ENCODE measurements around the gene PSPC1.
"Not testable (repeated sequence)": the region's sequence is repeated elsewhere in the genome, so short reads cannot be mapped to it uniquely, and the experiment has no call there.

The PSPC1 gene

DNA sequence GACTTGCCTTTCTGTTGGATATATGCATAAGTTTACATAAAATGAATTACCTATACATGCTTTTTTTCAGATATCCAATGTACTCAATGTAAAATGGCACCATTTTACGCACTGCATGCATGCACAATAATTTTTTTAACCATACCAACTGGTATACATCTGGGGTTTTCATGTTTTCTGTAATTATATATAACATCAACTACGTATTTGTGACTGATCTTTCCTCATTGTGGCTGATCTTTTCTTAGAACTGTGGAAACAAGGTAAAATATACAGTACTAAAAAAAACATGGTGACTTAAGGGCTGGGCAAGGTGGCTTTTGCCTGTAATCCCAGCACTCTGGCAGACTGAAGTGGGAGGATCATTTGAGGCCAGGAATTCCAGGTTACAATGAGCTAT is 18.5 kb downstream of the PSPC1 start:
- no peak for DNase-seq (ENCODE audit: low read depth in 2 of 2)

DNA sequence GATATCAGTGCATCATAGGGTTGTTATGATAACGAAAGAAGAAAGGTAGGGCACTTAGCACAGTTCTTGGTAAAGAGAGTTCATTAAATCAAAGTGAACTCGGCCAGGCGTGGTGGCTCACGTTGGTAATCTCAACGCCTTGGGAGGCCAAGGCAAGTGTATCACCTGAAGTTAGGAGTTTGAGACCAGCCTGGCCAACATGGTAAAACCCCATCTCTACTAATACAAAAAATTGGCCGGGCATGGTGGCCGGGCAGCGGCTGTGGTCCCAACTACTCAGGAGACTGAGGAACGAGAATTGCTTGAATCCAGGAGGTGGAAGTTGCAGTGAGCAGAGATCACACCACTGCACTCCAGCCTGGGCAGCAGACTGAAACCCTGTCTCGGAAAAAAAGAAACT is 19.1 kb downstream of the PSPC1 start:
- DNase-seq (ENCODE audit: low read depth in 2 of 2): no peak

DNA sequence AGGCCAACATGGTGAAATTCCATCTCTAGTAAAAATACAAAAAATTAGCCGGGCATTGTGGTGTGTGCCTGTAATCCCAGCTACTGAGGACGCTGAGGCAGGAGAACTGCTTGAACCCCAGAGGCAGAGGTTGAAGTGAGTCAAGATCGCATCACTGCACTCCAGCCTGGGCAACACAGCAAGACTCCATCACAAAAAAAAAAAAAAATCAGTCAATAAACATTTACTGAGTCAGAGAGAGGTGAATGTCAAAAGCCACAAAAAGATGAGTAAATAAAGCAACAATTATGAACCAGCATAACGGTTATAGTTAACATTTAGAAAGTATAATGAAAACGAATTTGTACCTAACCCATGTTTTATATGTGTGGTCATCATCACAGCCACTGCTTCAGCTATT is 23.1 kb downstream of the PSPC1 start:
- no peak for DNase-seq (ENCODE audit: low read depth in 2 of 2)

DNA sequence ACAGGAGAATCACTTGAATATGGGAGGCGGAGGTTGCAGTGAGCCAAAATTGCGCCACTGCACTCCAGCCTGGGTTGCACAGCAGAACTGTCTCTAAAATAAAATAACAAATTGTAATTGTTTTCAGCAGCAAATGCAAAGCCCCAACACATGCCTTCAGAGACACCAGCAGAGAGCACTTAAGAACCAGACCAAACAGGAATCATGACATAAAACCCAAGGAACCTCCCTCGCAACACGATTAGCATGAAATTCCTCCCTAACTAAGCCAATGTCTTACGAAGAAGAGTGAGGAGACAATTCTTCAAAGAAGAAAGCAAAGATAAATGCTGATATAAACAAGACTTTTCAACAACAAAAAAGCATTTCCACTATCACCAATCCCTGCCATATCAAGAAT is 40.1 kb downstream of the PSPC1 start:
- no peak for DNase-seq (ENCODE audit: low read depth in 2 of 2)

DNA sequence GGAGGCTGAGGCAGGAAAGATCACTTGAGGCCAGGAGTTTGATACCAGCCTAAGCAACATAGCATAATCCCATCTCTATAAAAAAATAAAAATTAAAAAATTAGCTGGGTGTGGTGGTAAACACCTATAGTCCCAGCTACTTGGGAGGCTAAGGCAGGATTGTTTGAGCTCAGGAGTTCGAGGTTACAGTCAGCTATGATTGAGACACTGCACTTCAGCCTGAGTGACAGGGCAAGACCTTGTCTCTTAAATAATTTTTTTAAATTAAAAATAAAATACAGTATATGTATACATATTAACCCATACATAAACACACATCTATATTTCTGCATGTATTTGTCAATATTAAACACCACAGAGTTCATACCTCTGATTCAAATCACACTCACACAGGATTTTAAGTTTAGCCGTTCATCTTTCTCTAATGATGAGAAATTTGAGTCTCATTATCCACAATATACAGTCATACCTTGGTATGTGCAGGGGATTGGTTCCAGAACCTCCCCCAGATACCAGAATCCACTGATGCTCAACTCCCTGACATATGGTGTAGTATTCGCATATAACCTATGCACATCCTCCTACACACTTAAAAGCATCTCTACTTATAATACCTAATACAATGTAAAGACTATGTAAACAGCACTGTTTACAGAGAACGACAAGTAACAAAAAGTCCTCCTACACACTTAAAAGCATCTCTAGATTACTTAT is 44.7 kb downstream of the PSPC1 start:
- no peak for DNase-seq (ENCODE audit: low read depth in 2 of 2)

DNA sequence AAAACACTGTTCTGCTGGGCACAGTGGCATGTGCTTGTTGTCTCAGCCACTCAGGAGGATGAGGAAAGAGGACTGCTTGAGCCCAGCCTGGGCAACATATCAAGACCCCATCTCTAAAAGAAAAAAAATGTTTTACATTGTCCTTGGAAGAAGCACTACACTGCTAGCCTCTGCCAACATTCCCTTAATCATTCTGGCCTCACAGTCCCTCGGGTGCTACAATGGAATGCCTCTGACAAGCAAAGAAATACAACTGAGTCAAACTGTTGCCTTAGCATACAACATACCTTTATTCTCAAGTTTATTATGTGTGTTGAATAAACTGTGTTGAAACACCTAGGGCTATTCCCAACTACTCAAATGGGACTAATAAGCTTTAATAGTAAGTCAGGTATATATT is 56.1 kb downstream of the PSPC1 start:
- DNase-seq (ENCODE audit: low read depth in 2 of 2): no peak

DNA sequence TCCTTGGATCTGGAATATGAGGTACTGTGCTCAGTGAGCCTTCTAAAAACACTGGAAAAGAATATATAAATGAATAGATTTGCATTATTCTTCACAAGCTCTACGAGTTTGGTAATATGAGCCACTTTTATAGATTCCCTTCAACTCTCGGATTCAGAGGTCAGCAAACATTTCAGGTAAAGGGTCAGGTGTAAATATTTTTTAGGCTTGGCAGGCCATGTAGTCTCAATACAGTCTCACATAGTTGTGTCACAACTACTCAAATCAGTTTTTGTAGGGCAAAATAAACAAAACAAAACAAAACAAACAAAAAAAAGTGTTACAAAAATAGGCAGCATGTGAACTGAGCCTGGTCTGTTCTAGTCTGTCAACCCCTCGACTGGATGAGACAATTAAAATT is 57.4 kb downstream of the PSPC1 start:
- DNase-seq (ENCODE audit: low read depth in 2 of 2): no peak

DNA sequence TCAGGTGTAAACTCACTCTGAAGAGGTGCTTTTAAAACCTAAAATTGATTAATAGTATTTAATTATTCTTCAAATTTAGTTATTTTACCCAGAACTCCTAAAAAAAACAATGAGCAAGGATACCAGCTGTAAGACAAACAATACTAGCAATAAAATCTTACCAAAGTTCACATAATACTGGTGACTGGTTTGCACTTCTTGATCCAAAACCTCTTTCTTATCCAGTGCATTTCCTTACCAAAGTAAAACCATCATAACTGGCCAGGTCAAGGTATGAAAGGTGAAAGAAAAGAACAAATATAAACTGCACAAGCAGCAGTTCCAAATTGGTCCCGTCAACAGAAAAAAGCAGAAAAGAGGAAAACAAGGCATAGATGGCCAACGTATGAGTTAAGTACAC is 62.7 kb downstream of the PSPC1 start:
- DNase-seq (ENCODE audit: low read depth in 2 of 2): no peak

DNA sequence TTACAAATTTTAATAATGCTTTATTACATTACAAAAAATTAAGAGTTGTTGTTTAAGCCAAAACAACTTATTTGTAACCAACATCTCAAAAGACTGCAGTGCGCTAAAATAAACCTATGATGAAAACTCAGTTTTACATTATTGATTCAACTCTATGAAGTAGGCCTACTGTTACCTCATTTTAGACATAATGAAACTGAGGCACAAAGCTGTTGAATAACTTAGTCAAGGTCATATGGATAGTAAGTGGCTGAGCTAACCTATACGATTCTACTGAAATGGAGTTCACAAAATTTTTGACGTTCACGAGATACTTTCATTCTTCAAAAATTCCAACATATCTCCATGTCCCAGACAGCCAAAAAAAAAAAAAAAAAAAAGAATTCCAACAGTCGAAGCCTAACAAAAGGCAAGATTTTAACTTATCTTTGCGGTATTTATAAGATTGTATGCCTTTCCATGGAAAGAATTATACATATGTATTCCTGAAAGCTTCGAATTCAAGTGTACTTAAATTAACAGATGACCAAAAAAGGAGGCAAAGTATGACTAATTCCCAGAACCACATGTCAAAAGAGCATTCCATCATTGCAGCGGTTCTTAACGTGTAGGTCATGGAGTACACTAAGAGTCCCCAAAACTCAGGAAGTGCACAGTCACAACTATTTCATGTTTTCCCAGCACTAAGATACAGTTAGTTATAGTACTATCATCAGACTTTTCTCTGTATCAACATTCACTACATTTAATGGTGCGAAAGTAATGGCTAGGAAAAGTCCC is 69.4 kb downstream of the PSPC1 start:
- DNase-seq (ENCODE audit: low read depth in 2 of 2): no peak

DNA sequence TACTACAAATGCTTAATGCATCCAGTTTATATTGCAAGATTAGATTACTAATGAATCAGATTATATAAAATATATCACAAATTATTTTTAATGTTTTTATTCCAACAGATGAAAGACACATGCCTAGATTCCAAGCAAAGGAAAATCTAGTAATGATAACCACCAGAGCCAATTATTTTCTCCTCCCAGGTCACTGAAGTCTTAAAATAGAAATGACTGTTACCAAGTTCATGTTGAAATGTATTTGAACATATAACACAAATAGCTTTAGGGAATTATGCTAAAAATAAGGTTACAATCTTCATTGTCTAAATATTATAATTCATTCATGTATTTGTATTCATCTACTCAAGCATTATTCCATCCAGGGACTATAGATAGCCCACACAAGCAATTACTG is 73.0 kb downstream of the PSPC1 start:
- not testable (repeated sequence) for DNase-seq (ENCODE audit: low read depth in 2 of 2)

DNA sequence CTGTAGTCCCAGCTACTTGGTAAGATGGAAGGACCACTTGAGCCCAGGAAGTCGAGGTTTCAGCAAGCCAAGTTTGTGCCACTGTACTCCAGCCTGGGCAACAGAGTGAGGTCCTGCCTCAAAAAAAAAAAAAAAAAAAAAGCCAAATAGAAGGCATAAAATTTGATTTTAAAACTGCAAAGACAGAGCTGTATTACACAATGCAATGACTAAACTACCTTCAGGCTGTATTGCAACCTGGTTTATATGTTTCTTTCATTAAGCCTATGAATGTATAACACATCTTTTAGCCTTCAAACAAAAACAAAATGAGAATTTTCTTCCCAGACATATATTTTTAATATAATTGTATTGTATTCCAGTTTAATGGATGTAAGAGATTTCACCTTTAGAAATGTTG is 73.7 kb downstream of the PSPC1 start:
- DNase-seq (ENCODE audit: low read depth in 2 of 2): not testable (repeated sequence)

DNA sequence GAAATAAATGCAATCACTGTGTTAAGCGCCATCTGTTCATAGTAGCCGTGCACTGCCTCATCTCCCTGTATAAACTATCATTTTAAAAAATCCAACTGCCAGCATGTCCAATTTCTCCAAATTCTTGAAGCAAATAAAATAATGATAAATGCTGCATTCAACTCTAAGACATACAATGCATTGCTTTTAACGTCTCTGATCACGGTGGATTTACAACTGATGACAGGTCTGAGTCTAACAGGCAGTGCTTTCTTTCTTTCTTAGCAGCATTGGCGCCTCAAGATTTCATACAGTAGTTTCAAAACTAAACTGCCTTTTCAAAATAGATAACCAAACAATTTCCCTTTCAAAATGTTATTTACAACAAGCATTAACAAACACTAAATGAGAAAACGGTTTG is 78.5 kb downstream of the PSPC1 start:
- DNase-seq (ENCODE audit: low read depth in 2 of 2): not testable (repeated sequence)

DNA sequence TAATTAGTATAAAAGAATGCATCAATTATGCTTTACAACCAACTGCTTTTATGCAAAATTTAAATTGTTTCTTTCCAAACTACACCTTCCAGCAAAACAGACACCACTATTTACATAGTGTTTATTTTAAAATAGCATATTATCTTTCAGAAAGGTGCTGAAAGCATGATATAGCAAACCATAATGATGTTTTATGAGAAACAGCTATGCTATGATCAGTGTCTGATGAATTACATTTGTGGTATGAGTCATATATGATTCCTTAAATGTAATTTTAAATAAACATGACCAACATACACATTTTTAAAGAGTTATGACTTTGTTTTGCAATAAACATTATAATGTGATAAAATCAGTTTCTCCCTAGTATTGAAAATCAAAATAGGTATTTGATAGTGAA is 81.1 kb downstream of the PSPC1 start:
- not testable (repeated sequence) for DNase-seq (ENCODE audit: low read depth in 2 of 2)

DNA sequence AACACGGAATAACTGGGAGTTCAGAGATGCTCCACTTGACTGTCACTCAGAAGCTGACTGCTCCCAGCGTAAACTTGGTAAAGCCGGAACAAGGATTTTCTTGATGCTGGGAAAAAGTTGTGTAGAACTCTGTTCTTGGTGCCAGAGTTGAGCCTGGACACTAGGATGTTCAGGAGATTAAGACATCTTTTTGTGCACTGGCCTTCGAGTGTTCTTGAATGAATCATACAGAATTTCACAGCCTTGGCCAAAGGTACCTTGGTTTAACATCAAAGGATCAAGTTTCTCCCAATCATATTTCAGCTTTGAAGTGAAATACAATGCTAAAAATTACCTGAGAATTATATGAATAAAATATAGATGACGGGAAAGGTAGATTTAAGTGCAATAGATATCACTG is 81.8 kb downstream of the PSPC1 start:
- DNase-seq (ENCODE audit: low read depth in 2 of 2): not testable (repeated sequence)

DNA sequence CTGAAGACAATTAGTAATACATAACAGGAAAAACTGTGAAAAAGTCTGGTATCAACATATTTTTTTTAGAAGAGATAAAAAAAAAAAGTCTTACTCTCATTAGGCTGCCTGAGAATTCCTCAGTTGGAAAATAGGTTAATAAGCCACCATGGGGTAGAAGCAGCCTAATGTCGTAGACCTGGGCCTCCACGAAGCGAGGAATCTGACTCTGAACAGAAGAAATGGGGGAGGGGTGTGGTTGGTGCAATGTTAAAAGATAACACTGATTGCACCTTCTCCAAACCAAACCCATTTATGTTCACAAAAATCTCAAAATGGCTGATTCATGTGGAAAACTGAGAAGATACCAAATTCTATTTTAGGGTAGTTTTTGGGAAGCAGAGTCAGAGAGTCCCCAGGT is 86.9 kb downstream of the PSPC1 start:
- DNase-seq (ENCODE audit: low read depth in 2 of 2): no peak

DNA sequence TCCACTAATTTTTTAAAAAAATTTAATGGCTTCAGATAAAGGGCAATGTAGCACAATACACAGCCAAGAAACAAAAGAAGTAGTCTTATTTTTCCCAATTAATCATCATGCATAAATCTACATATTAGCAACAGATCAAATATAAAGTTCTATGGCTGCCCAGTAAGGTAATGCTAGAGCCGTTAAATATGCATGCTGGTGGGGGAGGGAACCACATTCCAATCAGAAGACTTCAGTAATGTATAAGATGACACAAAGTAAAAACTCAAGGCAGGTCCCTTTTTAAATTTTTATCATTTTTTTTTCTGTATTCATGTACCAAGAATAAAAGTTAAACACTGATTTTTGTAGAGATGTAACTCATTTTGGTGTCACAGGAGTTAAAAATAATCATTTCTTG is 87.3 kb downstream of the PSPC1 start:
- no peak for DNase-seq (ENCODE audit: low read depth in 2 of 2)

DNA sequence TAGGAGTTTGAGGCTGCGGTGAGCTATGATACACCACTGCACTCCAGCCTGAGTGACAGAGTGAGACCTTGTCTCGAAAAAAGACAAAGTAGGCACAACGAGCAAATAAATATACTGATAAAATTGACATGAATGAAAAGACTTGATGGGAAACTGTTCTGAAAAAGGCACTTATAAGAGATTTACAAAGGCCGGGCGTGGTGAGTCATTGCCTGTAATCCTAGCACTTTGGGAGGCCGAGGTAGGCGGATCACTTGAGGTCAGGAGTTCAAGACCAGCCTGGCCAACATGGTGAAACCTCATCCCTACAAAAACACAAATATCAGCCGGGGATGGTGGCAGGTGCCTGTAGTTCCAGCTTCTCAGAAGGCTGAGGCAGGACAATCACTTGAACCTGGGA is 91.3 kb downstream of the PSPC1 start:
- DNase-seq (ENCODE audit: low read depth in 2 of 2): not testable (repeated sequence)

DNA sequence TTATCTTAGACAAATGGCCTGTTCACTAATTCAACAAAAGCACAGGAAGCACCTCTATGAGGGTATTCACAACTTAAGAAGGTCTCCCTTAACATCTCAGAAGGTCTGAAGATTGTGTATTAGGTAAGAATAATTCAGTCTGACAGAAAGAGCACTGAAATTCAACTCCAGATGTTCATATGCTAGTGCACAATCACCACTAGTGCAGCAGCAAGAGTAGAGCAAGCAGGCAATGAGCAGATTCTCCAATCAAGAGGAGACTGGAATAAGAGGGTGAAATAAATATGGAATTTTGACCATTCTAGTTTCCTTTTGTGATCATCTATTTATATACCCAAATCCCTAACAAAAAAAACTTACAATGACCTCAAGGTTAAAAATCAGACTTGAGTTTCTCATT is 97.3 kb downstream of the PSPC1 start:
- no peak for DNase-seq (ENCODE audit: low read depth in 2 of 2)

DNA sequence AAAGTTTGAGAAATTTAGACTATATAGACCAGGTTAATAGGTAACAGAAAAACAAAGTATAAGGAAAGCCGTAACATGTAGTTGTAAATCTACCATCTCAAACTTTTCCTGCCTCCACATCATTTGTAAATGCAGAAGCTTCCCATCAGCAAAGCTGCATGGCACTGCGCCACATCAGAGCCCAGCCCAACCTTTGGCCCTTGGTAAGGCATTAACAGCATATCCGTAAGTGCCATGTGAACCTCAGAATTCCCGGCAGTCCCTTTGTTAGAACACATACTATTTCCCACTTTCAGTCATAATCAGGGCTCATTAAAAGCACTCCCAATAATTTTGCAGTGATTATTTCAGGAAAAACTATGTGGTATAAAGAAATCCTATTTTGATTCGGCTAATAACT is 97.7 kb downstream of the PSPC1 start:
- no peak for DNase-seq (ENCODE audit: low read depth in 2 of 2)

DNA sequence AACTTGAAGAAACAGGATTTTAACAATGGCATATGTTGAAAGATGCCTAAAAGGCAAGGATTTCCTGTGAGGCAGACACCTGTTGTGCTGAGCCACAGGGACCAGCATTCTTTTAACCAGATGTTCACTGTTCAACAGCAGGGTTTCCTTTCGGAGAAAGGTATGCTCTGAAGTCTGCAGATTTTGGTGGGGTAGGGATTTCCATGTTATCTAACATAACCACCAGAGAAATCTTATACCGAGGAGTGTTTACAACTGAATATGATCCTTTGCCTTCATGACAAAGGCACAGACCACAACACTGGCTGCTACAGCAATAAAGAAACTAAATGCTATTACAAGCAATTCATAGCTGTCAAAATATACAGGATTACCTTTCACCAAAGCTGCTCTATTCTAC is 101.2 kb downstream of the PSPC1 start:
- no peak for DNase-seq (ENCODE audit: low read depth in 2 of 2)

DNA sequence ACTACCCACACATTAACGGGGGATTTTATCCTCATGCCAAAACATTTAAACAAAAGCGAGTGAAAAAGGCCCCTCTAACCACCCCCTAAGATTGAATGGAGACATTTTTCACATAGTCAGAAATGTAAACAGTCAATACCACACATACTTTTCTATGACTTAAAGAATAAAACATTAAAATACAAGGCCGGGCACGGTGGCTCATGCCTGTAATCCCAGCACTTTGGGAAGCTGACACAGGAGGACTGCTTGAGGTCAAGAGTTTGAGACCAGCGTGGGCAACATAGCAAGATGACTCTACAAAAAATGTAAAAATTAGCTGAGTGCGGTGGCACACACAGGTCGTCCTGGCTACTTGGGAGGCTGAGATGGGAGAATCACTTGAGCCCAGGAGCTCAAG is 102.0 kb downstream of the PSPC1 start:
- DNase-seq (ENCODE audit: low read depth in 2 of 2): no peak

DNA sequence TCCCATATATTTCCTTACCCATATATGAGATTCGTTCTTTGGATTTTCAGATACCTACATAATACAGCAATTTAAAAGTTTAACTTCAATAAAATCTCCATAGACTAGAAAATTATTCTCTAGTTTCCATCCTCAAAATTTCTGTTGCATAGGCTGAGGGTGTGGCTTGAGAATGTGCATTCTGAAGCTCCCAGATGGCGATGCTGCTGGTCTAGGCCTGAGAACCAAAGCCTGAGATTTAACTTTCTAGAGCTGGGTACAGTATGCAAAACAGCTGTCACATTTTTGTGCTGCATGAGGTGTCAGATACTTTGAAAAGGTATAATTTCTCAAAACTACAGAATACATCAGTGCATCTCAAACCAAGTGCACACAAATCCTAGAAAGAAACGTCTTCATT is 106.6 kb downstream of the PSPC1 start:
- no peak for DNase-seq (ENCODE audit: low read depth in 2 of 2)

DNA sequence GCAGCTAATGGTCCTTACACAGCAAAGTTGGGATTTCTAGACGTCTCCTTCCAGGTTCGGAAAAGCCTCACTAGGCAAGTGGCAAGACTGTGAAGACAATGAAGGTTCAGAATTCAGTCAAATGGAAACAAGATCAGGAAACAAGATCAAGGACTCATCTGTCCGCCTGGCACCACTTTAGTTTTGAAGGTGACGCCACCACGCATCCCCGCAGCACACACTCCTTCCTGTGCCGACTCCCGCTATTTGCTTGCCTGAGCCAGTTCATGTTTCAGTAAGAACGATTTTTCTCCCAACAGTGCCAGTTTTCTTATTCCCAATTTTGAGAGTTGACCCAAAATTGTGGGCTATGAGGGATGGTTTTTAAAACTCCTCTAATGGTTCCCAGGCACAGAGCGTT is 107.8 kb downstream of the PSPC1 start:
- DNase-seq (ENCODE audit: low read depth in 2 of 2): no peak

Measured in stimulated activated CD4-positive, alpha-beta T cell treated with anti-CD3 and anti-CD28 coated beads, Interleukin-12 subunit alpha, Interleukin-12 subunit beta, amount 100 ng/mL, for 24 hours (primary cell).